GM23338 (cell line): ENCODE results near the gene ZNRF2.
"Not testable (repeated sequence)": the region's sequence is repeated elsewhere in the genome, so short reads cannot be mapped to it uniquely, and the experiment has no call there.

Experiments
- CREB1 ChIP-seq: fragments of 250-450 bp; sonication (Bioruptor Pico); IDR thresholded peaks from 2 replicates; pipeline ENCODE4 v1.5.0; 2020; ENCODE audit warnings: low read depth, mild to moderate bottlenecking, moderate library complexity
- EZH2 ChIP-seq: fragments of 200-600 bp; sonication (generic); IDR thresholded peaks from one replicate; pipeline ENCODE4 v1.8.0; 2017; ENCODE audit warnings: antibody characterized with exemption, mild to moderate bottlenecking, low read depth; ENCODE audit not compliant: unreplicated experiment
- EZH2phosphoT487 ChIP-seq: fragments of 200-600 bp; sonication (generic); IDR thresholded peaks from one replicate; pipeline ENCODE4 v1.8.1; 2018; ENCODE audit warnings: antibody characterized with exemption; ENCODE audit not compliant: unreplicated experiment
- JUNB ChIP-seq: IDR thresholded peaks from one replicate; pipeline ENCODE4 v1.6.1; 2016; ENCODE audit warnings: antibody characterized with exemption; ENCODE audit not compliant: unreplicated experiment
- POLR2AphosphoS5 ChIP-seq: IDR thresholded peaks from 2 replicates; pipeline ENCODE4 v1.6.1; 2016; ENCODE audit warnings: antibody characterized with exemption, low read depth
- TF ChIP-seq, protein P1 (sequence below), 2 experiments: fragments of 200-600 bp in 1 of 2; sonication (generic) in 1 of 2; conservative IDR thresholded peaks; 2 replicates each; pipeline versions ENCODE4 v1.5.1 to v1.6.1; 2016 to 2017; ENCODE audit warnings: antibody characterized with exemption in 2 of 2, low read depth in 2 of 2, mild to moderate bottlenecking in 2 of 2, moderate library complexity in 1 of 2
- TF ChIP-seq, protein P2 (sequence below): IDR thresholded peaks from one replicate; pipeline ENCODE4 v1.6.1; 2018; ENCODE audit warnings: antibody characterized with exemption; ENCODE audit not compliant: unreplicated experiment

DNA sequence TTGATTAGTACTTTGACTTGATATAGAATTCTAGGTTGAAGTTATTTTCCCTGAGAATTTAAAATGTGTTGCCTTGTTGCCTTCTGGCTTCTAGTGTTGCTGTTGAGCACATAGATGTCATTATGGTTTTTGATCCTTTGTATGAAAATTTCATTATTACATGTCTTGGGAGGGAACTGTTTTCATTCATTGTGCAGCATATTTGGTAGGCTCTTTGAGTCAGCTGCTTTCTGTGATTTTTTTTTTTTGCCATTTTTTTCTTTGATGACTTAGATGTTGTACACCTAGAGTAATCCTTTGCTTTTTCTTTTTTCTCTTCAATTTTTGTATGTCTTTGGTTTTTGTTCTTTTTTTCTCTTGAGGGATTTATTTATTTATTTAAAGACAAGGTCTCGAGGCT is 13.1 kb downstream of the ZNRF2 start:
- TF ChIP-seq, protein P1, sequence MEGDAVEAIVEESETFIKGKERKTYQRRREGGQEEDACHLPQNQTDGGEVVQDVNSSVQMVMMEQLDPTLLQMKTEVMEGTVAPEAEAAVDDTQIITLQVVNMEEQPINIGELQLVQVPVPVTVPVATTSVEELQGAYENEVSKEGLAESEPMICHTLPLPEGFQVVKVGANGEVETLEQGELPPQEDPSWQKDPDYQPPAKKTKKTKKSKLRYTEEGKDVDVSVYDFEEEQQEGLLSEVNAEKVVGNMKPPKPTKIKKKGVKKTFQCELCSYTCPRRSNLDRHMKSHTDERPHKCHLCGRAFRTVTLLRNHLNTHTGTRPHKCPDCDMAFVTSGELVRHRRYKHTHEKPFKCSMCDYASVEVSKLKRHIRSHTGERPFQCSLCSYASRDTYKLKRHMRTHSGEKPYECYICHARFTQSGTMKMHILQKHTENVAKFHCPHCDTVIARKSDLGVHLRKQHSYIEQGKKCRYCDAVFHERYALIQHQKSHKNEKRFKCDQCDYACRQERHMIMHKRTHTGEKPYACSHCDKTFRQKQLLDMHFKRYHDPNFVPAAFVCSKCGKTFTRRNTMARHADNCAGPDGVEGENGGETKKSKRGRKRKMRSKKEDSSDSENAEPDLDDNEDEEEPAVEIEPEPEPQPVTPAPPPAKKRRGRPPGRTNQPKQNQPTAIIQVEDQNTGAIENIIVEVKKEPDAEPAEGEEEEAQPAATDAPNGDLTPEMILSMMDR (conservative IDR thresholded peaks at IDR 0.05; ENCODE audit: low read depth in 2 of 2) = not testable (repeated sequence)
- TF ChIP-seq CREB1, EZH2, POLR2AphosphoS5, EZH2phosphoT487, JUNB: not testable (repeated sequence)
- TF ChIP-seq, protein P2, sequence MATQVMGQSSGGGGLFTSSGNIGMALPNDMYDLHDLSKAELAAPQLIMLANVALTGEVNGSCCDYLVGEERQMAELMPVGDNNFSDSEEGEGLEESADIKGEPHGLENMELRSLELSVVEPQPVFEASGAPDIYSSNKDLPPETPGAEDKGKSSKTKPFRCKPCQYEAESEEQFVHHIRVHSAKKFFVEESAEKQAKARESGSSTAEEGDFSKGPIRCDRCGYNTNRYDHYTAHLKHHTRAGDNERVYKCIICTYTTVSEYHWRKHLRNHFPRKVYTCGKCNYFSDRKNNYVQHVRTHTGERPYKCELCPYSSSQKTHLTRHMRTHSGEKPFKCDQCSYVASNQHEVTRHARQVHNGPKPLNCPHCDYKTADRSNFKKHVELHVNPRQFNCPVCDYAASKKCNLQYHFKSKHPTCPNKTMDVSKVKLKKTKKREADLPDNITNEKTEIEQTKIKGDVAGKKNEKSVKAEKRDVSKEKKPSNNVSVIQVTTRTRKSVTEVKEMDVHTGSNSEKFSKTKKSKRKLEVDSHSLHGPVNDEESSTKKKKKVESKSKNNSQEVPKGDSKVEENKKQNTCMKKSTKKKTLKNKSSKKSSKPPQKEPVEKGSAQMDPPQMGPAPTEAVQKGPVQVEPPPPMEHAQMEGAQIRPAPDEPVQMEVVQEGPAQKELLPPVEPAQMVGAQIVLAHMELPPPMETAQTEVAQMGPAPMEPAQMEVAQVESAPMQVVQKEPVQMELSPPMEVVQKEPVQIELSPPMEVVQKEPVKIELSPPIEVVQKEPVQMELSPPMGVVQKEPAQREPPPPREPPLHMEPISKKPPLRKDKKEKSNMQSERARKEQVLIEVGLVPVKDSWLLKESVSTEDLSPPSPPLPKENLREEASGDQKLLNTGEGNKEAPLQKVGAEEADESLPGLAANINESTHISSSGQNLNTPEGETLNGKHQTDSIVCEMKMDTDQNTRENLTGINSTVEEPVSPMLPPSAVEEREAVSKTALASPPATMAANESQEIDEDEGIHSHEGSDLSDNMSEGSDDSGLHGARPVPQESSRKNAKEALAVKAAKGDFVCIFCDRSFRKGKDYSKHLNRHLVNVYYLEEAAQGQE = not testable (repeated sequence)
